Lung (tissue), 12 donors: Measurements from ENCODE around the gene CDKN2D. TPM values are rescaled to one million over a fixed set of nuclear protein-coding genes. Genes with fewer than 3 reads are reported as not detected.

Experiments
- ATAC-seq: fragments of 200-7000 bp; cut with Tn5 transposase; one replicate; pipeline ENCODE4 v1.9.1; 2020; ENCODE audit warnings: moderate number of reproducible peaks; ENCODE audit not compliant: insufficient read depth, low FRiP score
- DNase-seq, 3 donors: peaks; one replicate each; pipeline ENCODE4 v3.0.0-alpha.2; 2013 to 2017
- H3K27ac ChIP-seq, 2 donors: one replicate each; pipeline ENCODE4 v1.5.1; 2013; ENCODE audit warnings: mild to moderate bottlenecking in 2 of 2, moderate library complexity in 2 of 2, control low read depth in 1 of 2, inconsistent platforms in 1 of 2, low read depth in 1 of 2, low read length in 1 of 2
- H3K27me3 ChIP-seq, 3 donors: one replicate each; pipeline ENCODE4 v1.5.1; 2013; ENCODE audit warnings: low read length in 2 of 3; ENCODE audit not compliant: control insufficient read depth in 3 of 3, insufficient read depth in 3 of 3
- H3K36me3 ChIP-seq, 4 donors: one replicate each; pipeline ENCODE4 v1.5.1; 2013; ENCODE audit warnings: low read length in 4 of 4, mild to moderate bottlenecking in 1 of 4, moderate library complexity in 1 of 4; ENCODE audit not compliant: control insufficient read depth in 4 of 4, insufficient read depth in 4 of 4
- H3K4me1 ChIP-seq, 5 donors: one replicate each; pipeline ENCODE4 v1.5.1; 2013; ENCODE audit warnings: low read length in 5 of 5, mild to moderate bottlenecking in 2 of 5, moderate library complexity in 1 of 5; ENCODE audit not compliant: control insufficient read depth in 5 of 5, insufficient read depth in 5 of 5
- H3K4me3 ChIP-seq: one replicate; pipeline ENCODE4 v1.5.1; 2013; ENCODE audit warnings: mild to moderate bottlenecking, control low read depth, moderate library complexity
- H3K9ac ChIP-seq, 2 donors: one replicate each; pipeline ENCODE4 v1.5.1; 2013; ENCODE audit warnings: low read length in 2 of 2, control low read depth in 1 of 2; ENCODE audit not compliant: insufficient read depth in 1 of 2
- H3K9me3 ChIP-seq, 4 donors: one replicate each; pipeline ENCODE4 v1.5.1; 2013; ENCODE audit warnings: low read length in 3 of 4, mild to moderate bottlenecking in 1 of 4, moderate library complexity in 1 of 4; ENCODE audit not compliant: control insufficient read depth in 4 of 4, insufficient read depth in 3 of 4
- CTCF ChIP-seq: IDR thresholded peaks from 2 replicates; pipeline ENCODE4 v1.5.1; 2012; ENCODE audit warnings: mild to moderate bottlenecking; ENCODE audit errors: control extremely low read depth, extremely low read depth
- WGBS, 2 donors: extraction: QIAGEN DNeasy Blood & Tissue Kit; methylation state at CpG; one replicate each; pipeline ENCODE4 v1.1.7; 2013; 5-methylcytosine and 5-hydroxymethylcytosine counted together
- polyA plus RNA-seq, 2 donors: library from polyadenylated mRNA; stranded (reverse); fragments of 200-250 nt; gene quantifications; one replicate each; pipeline ENCODE4 v1.2.1, GENCODE V29; 2013
- total RNA-seq, 2 donors: library from RNA; depleted of rRNA in 1 of 2; stranded (reverse); fragments of >200 nt in 1 of 2; gene quantifications; one replicate each; pipeline ENCODE4 v1.2.1, GENCODE V29; 2014 to 2021
- donor health status: control.
- donor health status: control.
- donor health status: Bipolar disorder and iron deficiency.
- donor health status: healthy.
- donor health status: DM: yes; HTN: yes; CAD: no.

The CDKN2D gene
- total and polyA plus RNA-seq, 4 donors: 12.5 to 74.9 (median 13.9) TPM

- Histone ChIP-seq H3K36me3 (no peaks in the 10 kb centered on the region), H3K4me3 (no peak overlapping the region), H3K27me3 (peaks cover 0 to 16% (median 14%) of the 10 kb centered on the region in 3 donors), H3K9me3 (no peaks in the 10 kb centered on the region), H3K9ac (no peak overlapping the region), H3K4me1 (peaks cover 0 to 2% (median 0%) of the 10 kb centered on the region in 5 donors), H3K27ac (no peak overlapping the region)
- WGBS, 2 donors: 73 to 85% methylated on average over 3 of the region's 3 CpGs
- no peak for TF ChIP-seq CTCF
- DNase-seq (no peak), ATAC-seq (no peak)
These were observed 45.6 kb downstream of the CDKN2D start for GRCh38 chr19:10523135-10523636.

GRCh38 chr19:10521461-10522171, 47.2 kb downstream of the CDKN2D start:
- 79 to 88% methylated on average over 12 to 13 of the region's 13 CpGs for WGBS, 2 donors
- H3K27ac ChIP-seq: no peak overlapping the region
- H3K27me3 ChIP-seq: peaks cover 5 to 26% (median 21%) of the 10 kb centered on the region in 3 donors
- H3K36me3 ChIP-seq: no peaks in the 10 kb centered on the region
- no peak for TF ChIP-seq CTCF
- peaks cover 0 to 7% (median 4%) of the 10 kb centered on the region in 5 donors for H3K4me1 ChIP-seq
- no peak for ATAC-seq
- no peak for DNase-seq
- H3K9ac ChIP-seq: no peak overlapping the region
- no peaks in the 10 kb centered on the region for H3K9me3 ChIP-seq
- no peak overlapping the region for H3K4me3 ChIP-seq

GRCh38 chr19:10520652-10521318, 48.0 kb downstream of the CDKN2D start:
- Histone ChIP-seq H3K27ac (no peak overlapping the region), H3K9ac (no peak overlapping the region), H3K4me3 (no peak overlapping the region), H3K27me3 (peaks cover 5 to 35% (median 29%) of the 10 kb centered on the region in 3 donors), H3K4me1 (peaks cover 0 to 7% (median 4%) of the 10 kb centered on the region in 5 donors), H3K36me3 (no peaks in the 10 kb centered on the region), H3K9me3 (no peaks in the 10 kb centered on the region)
- no peak for ATAC-seq
- no peak for DNase-seq
- WGBS, 2 donors: 82 to 90% methylated on average over 15 of the region's 15 CpGs
- no peak for TF ChIP-seq CTCF
